AG04449 (cell line): ENCODE measurements around the gene GPER1.
"Not testable (repeated sequence)": the region's sequence is repeated elsewhere in the genome, so short reads cannot be mapped to it uniquely, and the experiment has no call there.

Experiments
- CTCF ChIA-PET: fragments of 350-600 bp; formaldehyde crosslinking; extraction: SDS; loops from one replicate; lab custom pipeline; 2021; ENCODE audit warnings: antibody characterized with exemption; lab: Yijun Ruan, JAX
- POLR2A ChIA-PET: fragments of 400-600, 350-600 bp; formaldehyde crosslinking; extraction: SDS; loops from one replicate; lab custom pipeline; 2020; ENCODE audit warnings: antibody characterized with exemption, inconsistent platforms; lab: Yijun Ruan, JAX
- DNase-seq: peaks from one replicate; pipeline ENCODE4 v3.0.0-alpha.2; 2010; ENCODE audit warnings: low read depth, low spot score
- H3K4me3 ChIP-seq: 2 replicates; pipeline ENCODE4 v1.5.1; 2011; ENCODE audit warnings: low read depth, mild to moderate bottlenecking, control low read depth, low read length
- TF ChIP-seq, protein P1 (sequence below): IDR thresholded peaks from one replicate; pipeline ENCODE4 v1.5.1; 2011; ENCODE audit warnings: mild to moderate bottlenecking, moderate library complexity, low read length, control low read depth, inconsistent platforms; ENCODE audit not compliant: insufficient read depth; ENCODE audit errors: missing control alignments

Gene GPER1

DNA sequence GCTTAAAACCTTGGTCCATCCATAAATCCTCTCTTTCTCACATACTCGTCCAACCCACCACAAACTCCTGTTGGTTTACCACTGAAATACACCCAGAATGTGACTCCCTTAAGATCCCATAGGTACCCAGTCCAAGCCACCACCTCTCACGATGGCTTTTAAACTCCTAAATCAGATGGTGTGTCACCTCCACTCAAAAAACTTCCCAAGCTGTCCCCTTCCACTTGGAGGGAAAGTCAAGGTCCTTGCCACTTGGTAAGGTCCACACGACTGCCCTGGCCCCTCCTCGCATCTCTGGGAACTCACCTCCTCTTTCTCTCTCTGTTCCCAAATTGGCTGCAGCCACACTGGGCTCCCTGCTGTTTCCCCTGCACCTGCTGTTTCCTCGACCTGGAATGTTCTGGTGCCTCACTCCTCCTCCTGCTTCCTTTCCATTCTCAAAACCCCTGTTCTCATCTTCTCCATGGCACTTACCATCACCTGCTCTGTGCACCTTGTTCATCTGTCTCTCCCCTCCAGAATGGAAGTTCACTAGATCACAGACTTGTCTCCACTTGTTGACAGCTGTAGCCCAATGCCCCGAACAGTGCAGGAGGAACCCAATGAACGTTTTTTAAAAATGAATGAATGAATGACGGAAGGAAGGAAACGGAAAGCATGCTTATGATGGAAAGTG lies 49.1 kb downstream of the GPER1 start:
- ChIA-PET POLR2A (interaction anchor here (0.6 to 1.0 kb wide), 3 partner anchors 13 to 288 kb away, joined by 3 read pairs; no protein-coding TSS in a partner anchor), CTCF (interaction anchor here (0.6 to 3.6 kb wide), 11 partner anchors 11 to 144 kb away, joined by 3 to 23 read pairs (median 3); no protein-coding TSS in a partner anchor)
- DNase-seq: no peak
- TF ChIP-seq, protein P1, sequence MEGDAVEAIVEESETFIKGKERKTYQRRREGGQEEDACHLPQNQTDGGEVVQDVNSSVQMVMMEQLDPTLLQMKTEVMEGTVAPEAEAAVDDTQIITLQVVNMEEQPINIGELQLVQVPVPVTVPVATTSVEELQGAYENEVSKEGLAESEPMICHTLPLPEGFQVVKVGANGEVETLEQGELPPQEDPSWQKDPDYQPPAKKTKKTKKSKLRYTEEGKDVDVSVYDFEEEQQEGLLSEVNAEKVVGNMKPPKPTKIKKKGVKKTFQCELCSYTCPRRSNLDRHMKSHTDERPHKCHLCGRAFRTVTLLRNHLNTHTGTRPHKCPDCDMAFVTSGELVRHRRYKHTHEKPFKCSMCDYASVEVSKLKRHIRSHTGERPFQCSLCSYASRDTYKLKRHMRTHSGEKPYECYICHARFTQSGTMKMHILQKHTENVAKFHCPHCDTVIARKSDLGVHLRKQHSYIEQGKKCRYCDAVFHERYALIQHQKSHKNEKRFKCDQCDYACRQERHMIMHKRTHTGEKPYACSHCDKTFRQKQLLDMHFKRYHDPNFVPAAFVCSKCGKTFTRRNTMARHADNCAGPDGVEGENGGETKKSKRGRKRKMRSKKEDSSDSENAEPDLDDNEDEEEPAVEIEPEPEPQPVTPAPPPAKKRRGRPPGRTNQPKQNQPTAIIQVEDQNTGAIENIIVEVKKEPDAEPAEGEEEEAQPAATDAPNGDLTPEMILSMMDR: no peak
- H3K4me3 ChIP-seq: peak overlapping the region; percentile 85

DNA sequence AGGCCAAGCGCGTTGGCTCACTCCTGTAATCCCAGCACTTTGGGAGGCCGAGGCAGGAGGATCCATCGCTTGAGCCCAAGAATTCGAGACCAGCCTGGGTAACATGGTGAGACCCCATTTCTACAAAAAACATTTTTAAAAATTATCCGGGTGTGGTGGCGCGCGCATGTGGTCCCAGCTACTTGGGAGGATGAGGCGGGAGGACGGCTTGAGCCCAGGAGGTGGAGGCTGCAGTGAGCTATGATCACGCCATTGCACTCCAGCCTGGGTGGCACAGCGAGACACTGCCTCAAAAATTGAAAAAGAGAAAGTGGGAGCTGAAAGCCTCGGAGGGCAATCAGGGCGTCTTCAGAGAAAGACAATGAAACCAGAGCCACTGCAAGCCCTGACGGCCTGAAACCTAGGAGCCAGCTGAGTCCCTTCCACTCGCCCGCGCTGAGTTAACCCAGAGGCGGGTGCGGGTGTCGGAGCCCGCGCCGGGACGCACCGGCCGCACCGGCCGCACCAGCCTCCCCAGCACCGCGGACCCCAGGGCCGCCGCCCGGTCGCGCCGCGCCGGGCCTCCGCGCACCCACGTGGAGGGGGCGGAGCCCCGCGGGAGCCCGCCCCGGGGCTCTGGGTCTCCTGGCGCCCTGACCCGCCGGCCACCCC lies 49.7 kb downstream of the GPER1 start:
- TF ChIP-seq, protein P1: no peak
- ChIA-PET CTCF (interaction anchor here (0.9 to 3.6 kb wide), 11 partner anchors 10 to 144 kb away, joined by 3 to 23 read pairs (median 3); no protein-coding TSS in a partner anchor), POLR2A (interaction anchor here (0.9 to 1.3 kb wide), 2 partner anchors 14 to 51 kb away, joined by 3 read pairs; no protein-coding TSS in a partner anchor)
- DNase-seq: no peak
- peak overlapping the region; percentile 85 for H3K4me3 ChIP-seq

DNA sequence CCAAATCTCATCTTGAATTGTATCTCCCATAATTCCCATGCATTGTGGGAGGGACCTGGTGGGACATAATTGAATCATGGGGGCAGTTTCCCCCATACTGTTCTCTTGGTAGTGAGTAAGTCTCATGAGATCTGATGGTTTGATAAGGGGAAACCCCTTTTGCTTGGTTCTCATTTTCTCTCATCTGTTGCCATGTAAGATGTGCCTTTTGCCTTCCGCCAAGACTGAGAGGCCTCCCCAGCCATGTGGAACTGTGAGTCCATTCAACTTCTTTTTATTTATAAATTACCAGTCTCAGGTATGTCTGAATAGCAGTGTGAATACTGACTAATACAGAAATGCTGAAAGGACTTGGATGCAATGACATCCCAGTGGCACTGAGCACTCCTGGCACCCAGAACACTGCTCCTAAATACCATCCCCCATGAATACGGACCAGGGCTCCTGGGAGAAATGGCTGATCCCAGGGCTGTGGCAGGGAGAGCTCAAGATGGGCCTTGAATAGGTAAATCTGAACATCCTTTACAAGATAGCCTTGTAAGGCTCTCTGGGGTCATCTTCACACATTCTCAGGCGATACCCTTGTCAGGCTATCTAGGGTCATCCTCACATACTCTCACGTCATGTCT lies 52.7 kb downstream of the GPER1 start:
- no peak for DNase-seq
- ChIA-PET POLR2A (no interaction called here), CTCF (interaction anchor here (1.1 to 3.6 kb wide), 6 partner anchors 9 to 148 kb away, joined by 3 to 23 read pairs (median 3); no protein-coding TSS in a partner anchor)
- H3K4me3 ChIP-seq: no peak overlapping the region
- TF ChIP-seq, protein P1: no peak

DNA sequence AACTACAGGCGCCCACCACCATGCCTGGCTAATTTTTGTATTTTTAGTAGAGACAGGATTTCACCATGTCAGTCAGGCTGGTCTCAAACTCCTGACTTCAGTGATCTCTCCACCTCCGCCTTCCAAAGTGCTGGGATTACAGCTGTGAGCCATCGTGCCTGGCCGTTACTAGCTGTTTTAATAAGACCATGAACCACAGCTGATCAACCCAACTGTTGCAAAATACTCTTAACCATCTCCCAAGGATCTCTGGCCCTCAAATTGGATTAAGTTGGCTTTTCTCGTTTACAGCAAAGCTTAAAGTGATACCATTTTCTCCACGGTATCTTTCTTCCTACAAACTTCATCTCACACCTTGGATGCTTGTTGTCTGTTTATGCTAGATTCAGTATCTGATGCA lies 53.7 kb downstream of the GPER1 start:
- TF ChIP-seq, protein P1: no peak
- POLR2A ChIA-PET: no interaction called here
- CTCF ChIA-PET: interaction anchor here (0.8 to 1.4 kb wide), 4 partner anchors 10 to 149 kb away, joined by 3 read pairs; no protein-coding TSS in a partner anchor
- H3K4me3 ChIP-seq: no peak overlapping the region
- DNase-seq: no peak

DNA sequence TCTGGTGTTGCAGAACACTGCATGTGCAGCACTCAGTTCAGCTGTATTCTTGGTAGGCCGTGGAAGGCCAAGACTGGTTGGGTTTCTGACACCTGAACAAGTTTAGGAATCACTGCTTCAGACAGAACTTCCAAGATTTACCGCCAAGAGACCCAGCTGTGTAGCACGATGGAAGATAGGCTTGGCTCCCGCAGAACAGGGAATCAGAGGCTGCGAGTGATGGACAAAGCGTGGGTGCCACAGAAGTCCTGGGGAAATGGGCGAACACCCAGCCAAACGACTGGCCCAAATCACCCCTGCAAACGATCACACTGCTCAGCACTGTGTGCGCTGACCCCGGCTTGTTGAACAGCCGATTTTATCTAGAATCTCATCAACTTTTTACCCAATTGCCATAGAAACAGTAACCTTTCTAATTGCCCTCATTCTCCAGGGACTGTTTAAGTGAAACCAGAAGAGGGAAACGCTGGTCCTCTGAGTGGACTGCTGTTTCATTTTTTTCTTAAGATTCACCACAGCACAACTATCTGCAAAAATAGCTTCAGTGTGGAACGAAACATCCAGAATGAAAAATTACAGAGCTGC lies 54.2 kb downstream of the GPER1 start:
- CTCF ChIA-PET: interaction anchor here (0.8 to 2.5 kb wide), 9 partner anchors 10 to 232 kb away, joined by 3 to 22 read pairs (median 3); no protein-coding TSS in a partner anchor
- POLR2A ChIA-PET: no interaction called here
- DNase-seq: no peak

DNA sequence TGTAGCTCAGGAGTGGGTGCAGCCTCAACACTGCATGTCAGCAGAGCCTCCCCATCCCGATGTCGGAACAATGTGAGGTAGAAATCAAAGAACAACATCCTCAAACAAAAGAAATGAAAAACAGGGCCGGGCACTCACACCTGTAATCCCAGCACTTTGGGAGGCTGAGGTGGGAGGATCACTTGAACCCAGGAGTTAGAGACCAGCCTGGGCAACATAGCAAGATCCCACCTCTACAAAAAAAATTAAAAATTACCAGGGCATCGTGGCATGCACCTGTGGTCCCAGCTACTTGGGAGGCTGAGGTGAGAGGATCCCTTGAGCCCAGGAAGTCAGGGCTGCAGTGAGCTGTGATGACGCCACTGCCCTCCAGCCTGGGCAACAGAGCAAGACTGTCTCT lies 55.1 kb downstream of the GPER1 start:
- CTCF ChIA-PET: interaction anchor here (1.0 to 2.5 kb wide), 7 partner anchors 9 to 233 kb away, joined by 3 to 22 read pairs (median 4); no protein-coding TSS in a partner anchor
- POLR2A ChIA-PET, DNase-seq, H3K4me3 ChIP-seq: not testable (repeated sequence)

More for the DNA sequence above, 54.2 kb downstream of the GPER1 start:
- TF ChIP-seq, protein P1: no peak
- no peak overlapping the region for H3K4me3 ChIP-seq
